ENCODE measurements around the gene PCDHGA11. TPM values are rescaled to one million over a fixed set of nuclear protein-coding genes. Genes with fewer than 3 reads are reported as not detected.

The PCDHGA11 gene
- total and polyA plus RNA-seq, 10 of the 15 experiments (the other 5 are each of a cell fraction or from before 2014, with no cell fraction given) = 0.21 to 3.4 (median 2.2) TPM

DNA sequence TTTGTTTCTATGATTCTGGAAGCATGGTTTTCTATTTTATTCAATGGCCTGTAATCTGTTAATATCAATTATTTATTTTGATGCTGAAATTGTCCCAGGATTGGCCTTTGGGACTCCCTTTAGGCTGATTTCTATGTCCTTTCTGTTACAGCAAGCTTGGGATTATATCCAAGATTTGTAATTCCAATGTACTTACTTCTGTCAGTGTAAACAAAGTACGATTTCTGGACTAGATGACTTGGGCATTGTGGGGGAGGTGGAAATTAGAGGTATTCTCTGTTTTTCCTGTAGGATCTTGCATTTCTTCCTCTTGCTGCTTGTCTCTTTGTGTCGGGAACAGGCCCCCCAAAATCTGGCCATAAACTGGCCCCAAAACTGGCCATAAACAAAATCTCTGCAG is 13.2 kb downstream of the PCDHGA11 start:
- H3K4me1 ChIP-seq (ENCODE audit: control insufficient read depth, insufficient read depth, low read length) = no peaks in the 10 kb centered on the region; the same call in 1 of the 2 replicates
- POLR2A ChIA-PET = no interaction called here
- no peak overlapping the region for H3K4me2 ChIP-seq (ENCODE audit: control insufficient read depth, insufficient read depth)
- SMC1A ChIA-PET (ENCODE audit: uncharacterized antibody, unreplicated experiment) = no interaction called here
- no TSS peak for BruUV-seq (replicated peaks)
- no peak overlapping the region for H3K27ac ChIP-seq (ENCODE audit: control insufficient read depth, insufficient read depth)
- H3K79me2 ChIP-seq (ENCODE audit: control insufficient read depth, insufficient read depth, low read length) = no peaks in the 10 kb centered on the region
- WGBS (ENCODE audit: insufficient coverage, insufficient replicate concordance, low lambda C conversion rate, missing lambda C conversion rate) = 89% methylated on average over 2 of the region's 2 CpGs
- TF ChIP-seq NR2C2 (IDR thresholded peaks at IDR 0.05; ENCODE audit: borderline replicate concordance, control insufficient read depth, insufficient read length, low read depth) (no peak), TBL1XR1 (IDR thresholded peaks at IDR 0.05; ENCODE audit: low read depth, low read length) (no peak), RUNX3 (IDR thresholded peaks at IDR 0.05; ENCODE audit: low read length) (no peak), LARP7 (IDR thresholded peaks at IDR 0.05) (no peak), YY1 (IDR thresholded peaks at IDR 0.05; ENCODE audit: low read depth, low read length) (no peak), YBX1 (IDR thresholded peaks at IDR 0.05) (no peak), CEBPB (IDR thresholded peaks at IDR 0.05; ENCODE audit: borderline replicate concordance in 1 of 2, low read depth in 2 of 2, low read length in 2 of 2) (no peak)
- TF ChIP-seq, protein P1, sequence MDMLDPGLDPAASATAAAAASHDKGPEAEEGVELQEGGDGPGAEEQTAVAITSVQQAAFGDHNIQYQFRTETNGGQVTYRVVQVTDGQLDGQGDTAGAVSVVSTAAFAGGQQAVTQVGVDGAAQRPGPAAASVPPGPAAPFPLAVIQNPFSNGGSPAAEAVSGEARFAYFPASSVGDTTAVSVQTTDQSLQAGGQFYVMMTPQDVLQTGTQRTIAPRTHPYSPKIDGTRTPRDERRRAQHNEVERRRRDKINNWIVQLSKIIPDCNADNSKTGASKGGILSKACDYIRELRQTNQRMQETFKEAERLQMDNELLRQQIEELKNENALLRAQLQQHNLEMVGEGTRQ (IDR thresholded peaks at IDR 0.05; ENCODE audit: borderline replicate concordance, low read depth, low read length) = no peak
- H3K4me3 ChIP-seq = no peak overlapping the region
- no peaks in the 10 kb centered on the region for H3K36me3 ChIP-seq (ENCODE audit: control insufficient read depth in 2 of 2, insufficient read depth in 2 of 2, low read length in 1 of 2)
- in situ Hi-C loops (cut with MboI) (no loop called here), intact Hi-C loops (cut with micrococcal nuclease; ENCODE audit: unreplicated experiment) (no loop called here)
- H4K20me1 ChIP-seq (ENCODE audit: control insufficient read depth, insufficient read depth) = no peaks in the 10 kb centered on the region
- H3K27me3 ChIP-seq (replicated peaks in 1 of 2; ENCODE audit: control insufficient read depth in 2 of 2, insufficient read depth in 2 of 2, low read length in 1 of 2) = no peaks in the 10 kb centered on the region
- DNase-seq (ENCODE audit: low read depth, low spot score) (no peak), FAIRE-seq (no peak), ATAC-seq (no peak)
- no peak overlapping the region for H3K9ac ChIP-seq (ENCODE audit: control insufficient read depth, insufficient read depth, low read length)
- RAD21 ChIA-PET (ENCODE audit: unreplicated experiment) = no interaction called here
- no peak overlapping the region for H2AFZ ChIP-seq (ENCODE audit: control insufficient read depth, low read depth, low read length)
- H3K9me3 ChIP-seq (replicated peaks; ENCODE audit: control insufficient read depth, insufficient read depth, low read length) = peaks cover 13% of the 10 kb centered on the region; the same call in 2 of the 3 replicates
- CTCF ChIA-PET = interaction anchor here (1.2 kb wide), 1 partner anchor 90 kb away, joined by 3 read pairs; no protein-coding TSS in a partner anchor
